Colonic mucosa (tissue), 4 donors: ENCODE data around the gene NOP58. TPM values are rescaled to one million over a fixed set of nuclear protein-coding genes. Genes with fewer than 3 reads are reported as not detected.
"Not testable (repeated sequence)": the region's sequence is repeated elsewhere in the genome, so short reads cannot be mapped to it uniquely, and the experiment has no call there.

Experiments
- DNase-seq: peaks from one replicate; pipeline ENCODE4 v3.0.0-alpha.2; 2020
- H3K27ac ChIP-seq: fragments of 200-600 bp; one replicate; pipeline ENCODE4 v1.8.0; 2021
- H3K27me3 ChIP-seq: fragments of 200-600 bp; one replicate; pipeline ENCODE4 v1.8.0; 2021
- H3K36me3 ChIP-seq: fragments of 200-600 bp; one replicate; pipeline ENCODE4 v1.8.0; 2021
- H3K4me1 ChIP-seq: fragments of 200-600 bp; one replicate; pipeline ENCODE4 v1.8.0; 2021; ENCODE audit warnings: mild to moderate bottlenecking
- H3K4me3 ChIP-seq: fragments of 200-600 bp; one replicate; pipeline ENCODE4 v1.8.0; 2021
- H3K9ac ChIP-seq, 2 donors: one replicate each; pipeline ENCODE4 v1.7.0; 2013; ENCODE audit warnings: control low read depth in 2 of 2, low read depth in 2 of 2, low read length in 2 of 2
- H3K9me3 ChIP-seq: fragments of 200-600 bp; one replicate; pipeline ENCODE4 v1.8.0; 2021
- CTCF ChIP-seq: fragments of 200-600 bp; IDR thresholded peaks from one replicate; pipeline ENCODE4 v1.8.0; 2022; ENCODE audit warnings: antibody characterized with exemption, mild to moderate bottlenecking
- intact Hi-C: fragments of 100-400 bp; cut with DNase I; formaldehyde crosslinking; loops from one replicate; pipeline ENCODE4 v1.14.1; 2022
- total RNA-seq, 2 donors: library from RNA; stranded (reverse); fragmentation: NEBNext Ultra II Directional in 1 of 2; extraction: Animal tissue kit (Norgen Biotek cat#: 25700) in 1 of 2; gene quantifications; one replicate each; pipeline ENCODE4 v1.2.1, GENCODE V29; 2021
- donor health status: healthy.
- donor health status: DM: no; HTN: no; CAD: no.
- donor health status: DM: no; HTN: no; CAD: no.

The NOP58 gene
- total RNA-seq: 10 to 100 TPM; 34.3 to 62.7 TPM

GRCh38 chr2:202265467-202266277 lies at the start of gene NOP58:
NOP58 (plus strand) TSS chr2:202265763; CDS start chr2:202265942, 179 bp downstream.
- Histone ChIP-seq H3K9me3 (no peaks in the 10 kb centered on the region), H3K9ac (peak within 1 kb of the TSS; percentile 87 to 94), H3K4me1 (no peaks in the 10 kb centered on the region), H3K4me3 (peak within 1 kb of the TSS; percentile 93), H3K27me3 (no peaks in the 10 kb centered on the region), H3K36me3 (no peaks in the 10 kb centered on the region), H3K27ac (peak within 1 kb of the TSS; percentile 96)
- peak; percentile 96 for DNase-seq
- TF ChIP-seq CTCF: no peak
- intact Hi-C loops: no loop called here

- Histone ChIP-seq H3K4me1 (no peaks in the 10 kb centered on the region), H3K9me3 (no peaks in the 10 kb centered on the region), H3K36me3 (no peaks in the 10 kb centered on the region), H3K4me3 (no peak overlapping the region), H3K27ac (no peak overlapping the region), H3K9ac (no peak overlapping the region), H3K27me3 (no peaks in the 10 kb centered on the region)
- intact Hi-C loops: no loop called here
- DNase-seq: no peak
- no peak for TF ChIP-seq CTCF
These were observed 43.7 kb upstream of the NOP58 start for GRCh38 chr2:202221873-202222272.

GRCh38 chr2:202237787-202238233 lies 27.8 kb upstream of the NOP58 start:
- no peaks in the 10 kb centered on the region for H3K36me3 ChIP-seq
- intact Hi-C loops: no loop called here
- no peaks in the 10 kb centered on the region for H3K27me3 ChIP-seq
- peak overlapping the region; percentile 79 for H3K27ac ChIP-seq
- peak overlapping the region; percentile 99 for H3K4me3 ChIP-seq
- peak overlapping the region; percentile 83 to 92 for H3K9ac ChIP-seq
- H3K9me3 ChIP-seq: no peaks in the 10 kb centered on the region
- DNase-seq: peak; percentile 49
- H3K4me1 ChIP-seq: no peaks in the 10 kb centered on the region
- no peak for TF ChIP-seq CTCF

GRCh38 chr2:202238234-202239197 lies 27.0 kb upstream of the NOP58 start, which contains the start of gene SUMO1:
SUMO1 (minus strand) TSS chr2:202238597; CDS start chr2:202238451, 146 bp downstream.
- peak; percentile 95 for DNase-seq
- peak within 1 kb of the TSS; percentile 99 for H3K4me3 ChIP-seq
- intact Hi-C loops: no loop called here
- H3K9me3 ChIP-seq: no peaks in the 10 kb centered on the region
- no peaks in the 10 kb centered on the region for H3K4me1 ChIP-seq
- H3K9ac ChIP-seq: peak within 1 kb of the TSS; percentile 83 to 92
- H3K36me3 ChIP-seq: no peaks in the 10 kb centered on the region
- H3K27ac ChIP-seq: peak within 1 kb of the TSS; percentile 79
- H3K27me3 ChIP-seq: no peaks in the 10 kb centered on the region
- TF ChIP-seq CTCF: no peak

GRCh38 chr2:202247710-202248109 lies 17.9 kb upstream of the NOP58 start:
- H3K36me3 ChIP-seq, H3K4me1 ChIP-seq, H3K9me3 ChIP-seq, H3K27ac ChIP-seq, DNase-seq, intact Hi-C loops, H3K4me3 ChIP-seq, H3K27me3 ChIP-seq, H3K9ac ChIP-seq: not testable (repeated sequence)
